ENCODE data around the gene RHEB.

The RHEB gene

DNA sequence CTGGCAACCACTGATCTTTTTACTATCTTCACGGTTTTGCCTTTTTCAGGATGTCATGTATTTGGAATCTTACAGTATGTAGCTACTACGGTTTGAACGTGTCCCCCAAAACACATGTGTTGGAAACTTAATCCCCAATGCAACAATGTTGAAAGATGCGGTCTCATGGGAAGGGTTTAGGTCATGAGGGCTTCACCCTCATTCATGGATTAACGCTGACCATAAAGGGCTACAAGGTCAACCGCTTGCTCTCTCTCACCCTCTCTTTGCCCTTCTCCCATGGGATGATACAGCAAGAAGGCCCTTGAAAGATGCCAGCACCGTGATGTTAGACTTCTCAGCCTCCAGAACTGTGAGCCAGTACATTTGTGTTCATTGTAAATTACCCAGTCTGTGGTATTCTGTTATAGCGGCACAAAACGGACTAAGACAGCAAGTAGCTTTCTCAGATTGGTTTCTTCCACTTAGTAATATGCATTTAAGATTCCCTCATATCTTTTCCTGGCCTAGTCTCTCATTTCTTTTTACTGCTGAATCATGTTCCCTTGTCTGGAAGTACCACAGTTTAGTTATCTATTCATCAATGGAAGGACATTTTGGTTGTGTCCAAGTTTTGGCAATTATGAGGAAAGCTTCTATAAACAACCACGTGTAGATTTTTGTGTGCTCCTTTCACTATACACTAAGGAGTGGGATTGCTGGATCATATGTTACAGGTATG is 76.8 kb downstream of the RHEB start:
- Histone ChIP-seq H3K4me3 (ENCODE audit: low read depth, low read length) (no peak overlapping the region), H3K36me3 (replicated peaks) (no peaks in the 10 kb centered on the region), H3K27ac (no peak overlapping the region), H3K27me3 (replicated peaks) (no peaks in the 10 kb centered on the region)
- in situ Hi-C loops (cut with HindIII; ENCODE audit: low pct_ligation_motif_present, low sequenced_read_pairs), result loop anchor here (10.0 kb wide), 1 partner anchor 68 kb away; no protein-coding TSS in a partner anchor
- DNase-seq, result no peak
- TF ChIP-seq, protein P1, sequence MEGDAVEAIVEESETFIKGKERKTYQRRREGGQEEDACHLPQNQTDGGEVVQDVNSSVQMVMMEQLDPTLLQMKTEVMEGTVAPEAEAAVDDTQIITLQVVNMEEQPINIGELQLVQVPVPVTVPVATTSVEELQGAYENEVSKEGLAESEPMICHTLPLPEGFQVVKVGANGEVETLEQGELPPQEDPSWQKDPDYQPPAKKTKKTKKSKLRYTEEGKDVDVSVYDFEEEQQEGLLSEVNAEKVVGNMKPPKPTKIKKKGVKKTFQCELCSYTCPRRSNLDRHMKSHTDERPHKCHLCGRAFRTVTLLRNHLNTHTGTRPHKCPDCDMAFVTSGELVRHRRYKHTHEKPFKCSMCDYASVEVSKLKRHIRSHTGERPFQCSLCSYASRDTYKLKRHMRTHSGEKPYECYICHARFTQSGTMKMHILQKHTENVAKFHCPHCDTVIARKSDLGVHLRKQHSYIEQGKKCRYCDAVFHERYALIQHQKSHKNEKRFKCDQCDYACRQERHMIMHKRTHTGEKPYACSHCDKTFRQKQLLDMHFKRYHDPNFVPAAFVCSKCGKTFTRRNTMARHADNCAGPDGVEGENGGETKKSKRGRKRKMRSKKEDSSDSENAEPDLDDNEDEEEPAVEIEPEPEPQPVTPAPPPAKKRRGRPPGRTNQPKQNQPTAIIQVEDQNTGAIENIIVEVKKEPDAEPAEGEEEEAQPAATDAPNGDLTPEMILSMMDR (IDR thresholded peaks at IDR 0.05; ENCODE audit: low read depth, low read length, missing control alignments), result no peak

- Histone ChIP-seq H3K27me3 (replicated peaks) (no peaks in the 10 kb centered on the region), H3K4me3 (ENCODE audit: low read depth, low read length) (no peak overlapping the region), H3K36me3 (replicated peaks) (no peaks in the 10 kb centered on the region), H3K27ac (no peak overlapping the region)
- TF ChIP-seq, protein P1 (IDR thresholded peaks at IDR 0.05; ENCODE audit: low read depth, low read length, missing control alignments), result no peak
- in situ Hi-C loops (cut with HindIII; ENCODE audit: low pct_ligation_motif_present, low sequenced_read_pairs), result loop anchor here (10.0 kb wide), 1 partner anchor 66 kb away; no protein-coding TSS in a partner anchor
- no peak for DNase-seq
Measured at GRCh38 chr7:151440799-151441445, 78.8 kb downstream of the RHEB start.

DNA sequence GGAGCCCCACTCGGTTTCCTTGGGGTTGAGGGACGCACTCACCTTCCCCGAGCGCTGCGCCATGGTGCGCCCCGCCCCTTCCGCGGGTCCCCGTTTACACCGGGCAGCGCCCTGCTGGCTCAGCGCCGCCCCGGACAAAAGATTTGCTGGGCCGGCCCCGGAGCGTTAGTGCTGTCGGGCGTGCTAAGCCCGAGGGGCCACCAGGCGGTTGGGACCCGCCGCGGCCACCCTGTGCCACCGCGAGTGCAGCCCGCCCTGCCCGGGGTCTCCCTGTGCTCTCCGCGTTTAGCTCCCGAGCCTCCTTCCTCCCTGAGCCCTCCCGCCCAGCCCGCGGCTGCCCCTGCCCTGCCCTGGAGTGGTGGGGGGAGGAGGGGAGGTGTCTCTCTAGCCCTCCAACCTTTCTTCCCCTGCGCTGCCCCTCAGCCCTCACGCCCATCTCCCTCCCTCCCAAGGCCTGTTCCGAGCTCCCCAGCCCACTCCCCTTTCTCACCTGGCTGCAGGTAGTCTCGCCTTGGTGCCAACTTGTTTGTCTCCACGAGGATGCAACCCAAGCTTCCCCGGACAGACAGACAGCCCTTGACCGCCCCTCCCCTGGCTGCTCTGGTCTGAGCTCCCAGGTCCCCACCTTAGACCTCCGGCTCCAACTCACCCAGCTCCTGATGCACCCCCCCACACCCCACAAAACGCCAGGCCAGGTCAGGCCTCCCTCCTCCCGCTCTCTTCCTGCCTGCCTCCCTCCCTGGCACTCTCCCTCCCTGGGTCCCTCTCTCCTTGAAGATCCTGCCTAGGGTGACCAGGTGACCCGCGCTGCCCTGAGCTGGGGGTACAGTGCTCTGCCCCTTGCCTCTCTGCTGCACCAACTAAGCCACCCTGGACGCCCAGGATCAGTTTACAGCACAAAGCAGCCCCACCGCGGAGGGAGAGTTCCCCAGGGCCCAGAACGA is 79.6 kb downstream of the RHEB start, which contains the start of gene CRYGN:
TSS of gene CRYGN (minus strand) at position 287 of the 944 bp plus-strand sequence. CDS start at position 63, 224 bp downstream.
- Histone ChIP-seq H3K36me3 (replicated peaks) (no peaks in the 10 kb centered on the region), H3K27ac (no peak within 1 kb of the TSS), H3K4me3 (ENCODE audit: low read depth, low read length) (peak within 1 kb of the TSS; percentile 40), H3K27me3 (replicated peaks) (no peaks in the 10 kb centered on the region)
- DNase-seq, result no peak
- TF ChIP-seq, protein P1 (IDR thresholded peaks at IDR 0.05; ENCODE audit: low read depth, low read length, missing control alignments), result no peak
- in situ Hi-C loops (cut with HindIII; ENCODE audit: low pct_ligation_motif_present, low sequenced_read_pairs), result loop anchor here (10.0 kb wide), 1 partner anchor 65 kb away; no protein-coding TSS in a partner anchor

DNA sequence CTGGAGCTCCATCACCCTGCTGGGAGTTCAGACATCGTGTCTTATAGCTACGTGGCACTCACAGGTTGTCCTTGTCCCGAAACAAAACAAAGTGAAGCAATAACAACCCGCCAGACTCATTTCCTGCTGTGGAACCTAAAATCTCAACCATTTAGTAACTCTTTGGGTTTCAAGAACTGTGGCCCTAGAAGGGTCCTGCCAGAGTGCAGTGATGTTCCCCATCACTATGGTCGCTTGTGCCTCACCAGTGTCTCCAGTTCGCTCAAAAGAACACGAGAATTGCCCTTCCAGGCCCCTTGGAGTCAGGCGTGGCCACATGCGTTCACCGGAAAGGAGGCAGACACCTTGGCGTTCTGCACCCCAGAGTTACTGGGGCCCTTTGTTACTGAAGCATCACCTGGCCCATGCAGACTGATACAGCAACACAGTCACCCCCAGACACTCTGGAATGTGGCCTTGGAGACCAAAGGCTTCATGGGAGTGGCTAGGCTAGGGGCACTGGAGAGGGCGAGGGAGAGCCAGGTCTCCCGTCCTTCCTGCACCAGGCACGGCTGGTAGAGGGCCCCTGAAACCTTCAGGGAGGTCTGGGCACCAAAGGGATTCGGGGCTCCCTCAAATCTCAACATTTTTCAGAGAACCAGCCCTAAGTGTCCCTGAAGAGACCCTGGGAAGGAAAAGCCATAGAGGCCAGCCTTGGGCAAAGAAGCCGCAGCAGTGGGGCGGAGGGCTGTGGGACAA is 80.7 kb downstream of the RHEB start:
- H3K36me3 ChIP-seq (replicated peaks), result no peaks in the 10 kb centered on the region
- no peaks in the 10 kb centered on the region for H3K27me3 ChIP-seq (replicated peaks)
- in situ Hi-C loops (cut with HindIII; ENCODE audit: low pct_ligation_motif_present, low sequenced_read_pairs), result no loop called here
- TF ChIP-seq, protein P1 (IDR thresholded peaks at IDR 0.05; ENCODE audit: low read depth, low read length, missing control alignments), result no peak
- H3K4me3 ChIP-seq (ENCODE audit: low read depth, low read length), result no peak overlapping the region
- H3K27ac ChIP-seq, result no peak overlapping the region
- no peak for DNase-seq

GRCh38 chr7:151437866-151438516 is 81.7 kb downstream of the RHEB start:
- in situ Hi-C loops (cut with HindIII; ENCODE audit: low pct_ligation_motif_present, low sequenced_read_pairs), result no loop called here
- Histone ChIP-seq H3K4me3 (ENCODE audit: low read depth, low read length) (no peak overlapping the region), H3K27ac (no peak overlapping the region), H3K27me3 (replicated peaks) (no peaks in the 10 kb centered on the region), H3K36me3 (replicated peaks) (no peaks in the 10 kb centered on the region)
- TF ChIP-seq, protein P1 (IDR thresholded peaks at IDR 0.05; ENCODE audit: low read depth, low read length, missing control alignments), result no peak
- DNase-seq, result no peak
